Measurements from ENCODE around the gene TMTC2.
"Not testable (repeated sequence)": the region's sequence is repeated elsewhere in the genome, so short reads cannot be mapped to it uniquely, and the experiment has no call there.

Gene TMTC2

GRCh38 chr12:83065562-83065961, 378.9 kb downstream of the TMTC2 start:
- DNase-seq (ENCODE audit: low read depth in 1 of 2, low spot score in 1 of 2): no peak

GRCh38 chr12:83067981-83068380, 381.3 kb downstream of the TMTC2 start:
- DNase-seq (ENCODE audit: low read depth in 1 of 2, low spot score in 1 of 2): no peak

- DNase-seq (ENCODE audit: low read depth in 1 of 2, low spot score in 1 of 2): no peak
These were observed 387.7 kb downstream of the TMTC2 start for GRCh38 chr12:83074358-83074894.

GRCh38 chr12:83075471-83075870, 388.8 kb downstream of the TMTC2 start:
- DNase-seq (ENCODE audit: low read depth in 1 of 2, low spot score in 1 of 2): no peak

- no peak for DNase-seq (ENCODE audit: low read depth in 1 of 2, low spot score in 1 of 2)
These were observed 390.3 kb downstream of the TMTC2 start for GRCh38 chr12:83077041-83077440.

- DNase-seq (ENCODE audit: low read depth in 1 of 2, low spot score in 1 of 2): no peak
These were observed 396.1 kb downstream of the TMTC2 start for GRCh38 chr12:83082690-83083276.

GRCh38 chr12:83083616-83084015, 396.9 kb downstream of the TMTC2 start:
- DNase-seq (ENCODE audit: low read depth in 1 of 2, low spot score in 1 of 2): no peak

- no peak for DNase-seq (ENCODE audit: low read depth in 1 of 2, low spot score in 1 of 2)
These were observed 398.0 kb downstream of the TMTC2 start for GRCh38 chr12:83084516-83085234.

GRCh38 chr12:83086023-83086422, 399.3 kb downstream of the TMTC2 start:
- DNase-seq (ENCODE audit: low read depth in 1 of 2, low spot score in 1 of 2): no peak

- no peak for DNase-seq (ENCODE audit: low read depth in 1 of 2, low spot score in 1 of 2)
These were observed 402.9 kb downstream of the TMTC2 start for GRCh38 chr12:83089575-83089974.

- no peak for DNase-seq (ENCODE audit: low read depth in 1 of 2, low spot score in 1 of 2)
These were observed 405.4 kb downstream of the TMTC2 start for GRCh38 chr12:83092129-83092528.

- no peak for DNase-seq (ENCODE audit: low read depth in 1 of 2, low spot score in 1 of 2)
These were observed 405.9 kb downstream of the TMTC2 start for GRCh38 chr12:83092606-83093005.

- no peak for DNase-seq (ENCODE audit: low read depth in 1 of 2, low spot score in 1 of 2)
These were observed 406.7 kb downstream of the TMTC2 start for GRCh38 chr12:83093426-83093825.

- no peak for DNase-seq (ENCODE audit: low read depth in 1 of 2, low spot score in 1 of 2)
These were observed 411.1 kb downstream of the TMTC2 start for GRCh38 chr12:83097643-83098342.

GRCh38 chr12:83099436-83099835, 412.7 kb downstream of the TMTC2 start:
- no peak for DNase-seq (ENCODE audit: low read depth in 1 of 2, low spot score in 1 of 2)

- no peak for DNase-seq (ENCODE audit: low read depth in 1 of 2, low spot score in 1 of 2)
These were observed 415.8 kb downstream of the TMTC2 start for GRCh38 chr12:83102499-83102898.

GRCh38 chr12:83106873-83107272, 420.2 kb downstream of the TMTC2 start:
- DNase-seq (ENCODE audit: low read depth in 1 of 2, low spot score in 1 of 2): no peak

- DNase-seq (ENCODE audit: low read depth in 1 of 2, low spot score in 1 of 2): no peak
These were observed 423.7 kb downstream of the TMTC2 start for GRCh38 chr12:83110424-83110823.

- DNase-seq (ENCODE audit: low read depth in 1 of 2, low spot score in 1 of 2): no peak
These were observed 427.2 kb downstream of the TMTC2 start for GRCh38 chr12:83113945-83114344.

GRCh38 chr12:83114966-83115365, 428.3 kb downstream of the TMTC2 start:
- DNase-seq (ENCODE audit: low read depth in 1 of 2, low spot score in 1 of 2): no peak

- not testable (repeated sequence) for DNase-seq (ENCODE audit: low read depth in 1 of 2, low spot score in 1 of 2)
These were observed 431.2 kb downstream of the TMTC2 start for GRCh38 chr12:83117926-83118325.
